ENCODE data around the gene ITGB2.

GRCh38 chr21:44854664-44855446 lies 65.8 kb downstream of the ITGB2 start:
- TF ChIP-seq CTCF (conservative IDR thresholded peaks at IDR 0.05; ENCODE audit: low read length), result no peak
- TF ChIP-seq EZH2phosphoT487 (IDR thresholded peaks at IDR 0.05; ENCODE audit: borderline replicate concordance), result no peak

Data from Loucy (cell line).